Fibroblast of villous mesenchyme (primary cell): Measurements from ENCODE around the gene ATXN10. TPM values are rescaled to one million over a fixed set of nuclear protein-coding genes. Genes with fewer than 3 reads are reported as not detected.

ENCODE experiments used
- DNase-seq: peaks from one replicate; pipeline ENCODE4 v3.0.0-alpha.2; 2010; ENCODE audit warnings: low read depth
- H3K4me3 ChIP-seq: 2 replicates; pipeline ENCODE4 v1.5.1; 2011; ENCODE audit warnings: low read depth, mild to moderate bottlenecking, low read length
- CTCF ChIP-seq: IDR thresholded peaks from 2 replicates; pipeline ENCODE4 v1.5.1; 2012; ENCODE audit warnings: low read depth, mild to moderate bottlenecking, low read length; ENCODE audit not compliant: insufficient read depth
- small RNA-seq: library from RNA; depleted of rRNA; stranded (forward); fragments of <200 nt; gene quantifications from one replicate; pipeline ENCODE3, GENCODE V24; 2012
- total RNA-seq: library from RNA; depleted of rRNA; stranded (reverse); fragments of >200 nt; gene quantifications from 2 replicates; pipeline ENCODE4 v1.2.3, GENCODE V29; 2012

ATXN10 gene
- total RNA-seq, 1 donor: 190 TPM

- no peak for TF ChIP-seq CTCF
- DNase-seq: no peak
- H3K4me3 ChIP-seq: no peak overlapping the region
Observed at GRCh38 chr22:45891471-45891995, 219.9 kb downstream of the ATXN10 start.

GRCh38 chr22:45891996-45892621 is 220.5 kb downstream of the ATXN10 start:
- DNase-seq: no peak
- H3K4me3 ChIP-seq: no peak overlapping the region
- no peak for TF ChIP-seq CTCF

GRCh38 chr22:45892681-45893461 is 221.2 kb downstream of the ATXN10 start:
- TF ChIP-seq CTCF: no peak
- DNase-seq: no peak
- H3K4me3 ChIP-seq: no peak overlapping the region

- no peak overlapping the region for H3K4me3 ChIP-seq
- DNase-seq: no peak
- TF ChIP-seq CTCF: no peak
Observed at GRCh38 chr22:45893516-45893915, 221.9 kb downstream of the ATXN10 start.

Small RNA genes lying within 50 kb of the gene (small RNA-seq; reads per million reads assigned to genes)
- gene MIR4762 (0.66 reads per million), gene RNU6-1161P (not detected)

Other genes with a start within 250 kb of the ATXN10 start
- gene FBLN1, start 169.0 kb upstream of the ATXN10 start, total RNA-seq: 102 and 256 TPM in 2 replicates